Rectal smooth muscle tissue (tissue), 1 donor: ENCODE results near the gene FTMT.
"Not testable (repeated sequence)": the region's sequence is repeated elsewhere in the genome, so short reads cannot be mapped to it uniquely, and the experiment has no call there.

Experiments
- H3K27ac ChIP-seq: one replicate; pipeline ENCODE4 v1.7.0; 2013; ENCODE audit warnings: low read depth, low read length, inconsistent platforms
- H3K27me3 ChIP-seq: one replicate; pipeline ENCODE4 v1.7.0; 2013; ENCODE audit warnings: low read length; ENCODE audit not compliant: control insufficient read depth, insufficient read depth
- H3K36me3 ChIP-seq: one replicate; pipeline ENCODE4 v1.7.0; 2013; ENCODE audit warnings: low read length; ENCODE audit not compliant: control insufficient read depth, insufficient read depth
- H3K4me1 ChIP-seq: one replicate; pipeline ENCODE4 v1.7.0; 2013; ENCODE audit warnings: low read length; ENCODE audit not compliant: control insufficient read depth, insufficient read depth
- H3K4me3 ChIP-seq: one replicate; pipeline ENCODE4 v1.7.0; 2013; ENCODE audit warnings: low read length
- H3K9ac ChIP-seq: one replicate; pipeline ENCODE4 v1.7.0; 2013; ENCODE audit warnings: low read length

The FTMT gene

DNA sequence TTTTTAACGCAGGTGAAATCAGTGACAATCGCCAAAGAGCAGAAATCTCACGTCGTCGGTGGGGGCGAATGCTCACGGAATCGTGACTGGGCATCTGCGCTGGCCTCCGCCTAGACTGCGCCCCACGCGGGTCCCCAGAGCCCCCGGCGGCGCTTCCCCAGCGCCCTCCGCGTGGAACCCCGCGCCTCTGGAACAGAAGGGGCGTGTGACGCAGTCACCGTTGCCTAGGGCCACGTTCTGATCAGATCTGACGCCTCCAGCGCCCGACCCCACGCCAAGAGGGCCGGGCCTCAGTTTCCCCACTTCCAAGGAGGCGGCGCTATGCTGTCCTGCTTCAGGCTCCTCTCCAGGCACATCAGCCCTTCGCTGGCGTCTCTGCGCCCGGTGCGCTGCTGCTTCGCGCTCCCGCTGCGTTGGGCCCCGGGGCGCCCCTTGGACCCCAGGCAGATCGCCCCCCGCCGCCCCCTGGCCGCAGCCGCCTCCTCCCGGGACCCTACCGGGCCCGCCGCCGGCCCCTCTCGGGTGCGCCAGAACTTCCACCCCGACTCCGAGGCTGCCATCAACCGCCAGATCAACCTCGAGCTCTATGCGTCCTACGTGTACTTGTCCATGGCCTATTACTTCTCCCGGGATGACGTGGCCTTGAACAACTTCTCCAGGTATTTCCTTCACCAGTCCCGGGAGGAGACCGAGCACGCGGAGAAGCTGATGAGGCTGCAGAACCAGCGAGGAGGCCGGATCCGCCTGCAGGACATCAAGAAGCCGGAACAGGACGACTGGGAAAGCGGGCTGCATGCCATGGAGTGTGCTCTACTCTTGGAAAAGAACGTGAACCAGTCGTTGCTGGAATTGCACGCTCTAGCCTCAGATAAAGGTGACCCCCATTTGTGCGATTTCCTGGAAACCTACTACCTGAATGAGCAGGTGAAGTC lies at the start of gene FTMT:
TSS of gene FTMT (plus strand) at position 240 of the 932 bp plus-strand sequence. CDS start at position 322, 82 bp downstream.
- Histone ChIP-seq H3K36me3 (no peaks in the 10 kb centered on the region), H3K4me3 (no peak within 1 kb of the TSS), H3K27ac (no peak within 1 kb of the TSS), H3K9ac (no peak within 1 kb of the TSS), H3K4me1 (no peaks in the 10 kb centered on the region), H3K27me3 (no peaks in the 10 kb centered on the region)

DNA sequence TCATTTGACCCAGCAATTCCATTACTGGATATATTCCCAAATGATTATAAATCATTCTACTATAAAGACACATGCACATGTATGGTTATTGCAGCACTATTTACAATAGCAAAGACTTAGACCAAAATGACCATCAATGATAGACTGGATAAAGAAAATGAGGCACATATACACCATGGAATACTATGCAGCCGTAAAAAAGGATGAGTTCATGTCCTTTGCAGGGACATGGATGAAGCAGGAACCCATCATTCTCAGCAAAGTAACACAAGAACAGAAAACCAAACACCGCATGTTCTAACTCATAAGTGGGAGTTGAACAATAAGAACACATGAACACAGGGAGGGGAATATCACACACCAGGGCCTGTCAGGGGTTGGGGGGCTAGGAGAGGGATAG lies 46.4 kb upstream of the FTMT start:
- not testable (repeated sequence) for H3K9ac ChIP-seq, H3K27me3 ChIP-seq, H3K27ac ChIP-seq, H3K36me3 ChIP-seq, H3K4me3 ChIP-seq, H3K4me1 ChIP-seq

- Histone ChIP-seq H3K4me3 (no peak overlapping the region), H3K9ac (no peak overlapping the region), H3K27me3 (no peaks in the 10 kb centered on the region), H3K27ac (no peak overlapping the region), H3K36me3 (no peaks in the 10 kb centered on the region), H3K4me1 (no peaks in the 10 kb centered on the region)
Observed at GRCh38 chr5:121805911-121806310, 45.8 kb upstream of the FTMT start.

DNA sequence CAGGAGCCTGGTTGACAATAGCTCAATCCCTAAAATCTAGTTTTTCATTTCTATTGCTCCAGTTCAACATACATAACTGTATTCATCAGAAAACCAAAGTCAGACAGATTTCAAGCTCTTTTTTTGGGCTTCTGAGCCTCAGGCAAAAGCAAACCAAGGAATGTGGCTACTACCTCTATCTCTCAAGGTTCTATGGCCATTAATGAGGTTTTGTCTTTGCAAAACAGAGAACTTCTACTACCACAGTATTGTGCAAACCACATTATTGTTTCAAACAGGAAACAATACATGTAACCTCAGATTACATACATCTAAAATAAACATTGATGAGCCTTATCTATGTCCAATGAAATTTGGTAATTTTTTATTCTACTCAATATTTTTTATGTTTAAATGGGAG lies 35.5 kb upstream of the FTMT start:
- Histone ChIP-seq H3K27me3 (no peaks in the 10 kb centered on the region), H3K36me3 (no peaks in the 10 kb centered on the region), H3K4me1 (no peaks in the 10 kb centered on the region), H3K4me3 (no peak overlapping the region), H3K9ac (no peak overlapping the region), H3K27ac (no peak overlapping the region)

- no peak overlapping the region for H3K27ac ChIP-seq
- no peaks in the 10 kb centered on the region for H3K4me1 ChIP-seq
- no peak overlapping the region for H3K4me3 ChIP-seq
- no peaks in the 10 kb centered on the region for H3K36me3 ChIP-seq
- no peaks in the 10 kb centered on the region for H3K27me3 ChIP-seq
- H3K9ac ChIP-seq: no peak overlapping the region
Observed at GRCh38 chr5:121819682-121820261, 31.9 kb upstream of the FTMT start.

- Histone ChIP-seq H3K9ac (no peak overlapping the region), H3K36me3 (no peaks in the 10 kb centered on the region), H3K4me3 (no peak overlapping the region), H3K27ac (no peak overlapping the region), H3K27me3 (no peaks in the 10 kb centered on the region), H3K4me1 (no peaks in the 10 kb centered on the region)
Observed at GRCh38 chr5:121833617-121834016, 18.1 kb upstream of the FTMT start.

DNA sequence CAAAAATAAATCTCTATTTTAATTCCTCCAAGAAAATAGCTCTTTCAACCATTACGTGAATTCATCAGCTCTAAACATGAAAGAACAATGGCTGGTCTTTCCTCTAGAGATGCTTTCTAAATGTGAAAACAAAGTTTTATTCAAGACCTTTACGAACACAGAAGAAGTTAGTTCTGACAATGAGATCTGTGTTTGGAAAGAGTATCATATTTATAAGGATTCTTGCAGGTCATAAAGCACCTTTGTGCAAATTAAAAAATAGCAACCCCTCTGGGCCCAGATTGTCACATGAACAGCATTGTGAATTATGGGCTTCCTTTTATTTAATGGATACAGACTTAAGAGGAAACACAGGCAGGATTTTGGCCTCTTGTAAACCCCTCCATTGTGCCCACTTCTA lies 17.7 kb upstream of the FTMT start:
- Histone ChIP-seq H3K4me1 (no peaks in the 10 kb centered on the region), H3K27ac (no peak overlapping the region), H3K27me3 (no peaks in the 10 kb centered on the region), H3K36me3 (no peaks in the 10 kb centered on the region), H3K9ac (no peak overlapping the region), H3K4me3 (no peak overlapping the region)

DNA sequence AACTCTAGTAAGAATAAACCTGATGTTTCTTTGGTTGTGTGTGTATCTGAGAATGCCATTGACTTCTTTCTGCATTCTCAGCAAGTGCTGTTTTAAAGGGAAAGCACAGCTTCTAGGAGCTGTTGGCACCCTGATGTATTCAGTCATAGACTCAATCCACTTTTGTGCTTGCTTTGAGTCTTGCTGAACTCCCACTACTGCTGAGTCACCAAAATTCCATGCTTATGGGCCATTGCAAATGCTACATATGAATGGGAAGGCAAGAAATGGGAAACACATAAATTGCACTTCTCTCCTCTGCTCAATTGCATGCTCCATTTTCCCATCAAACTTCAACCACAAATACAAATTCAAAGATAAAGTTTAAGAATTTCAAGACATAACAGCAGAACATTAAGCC lies 9.8 kb upstream of the FTMT start:
- Histone ChIP-seq H3K4me1 (no peaks in the 10 kb centered on the region), H3K27ac (no peak overlapping the region), H3K36me3 (no peaks in the 10 kb centered on the region), H3K9ac (no peak overlapping the region), H3K27me3 (no peaks in the 10 kb centered on the region), H3K4me3 (no peak overlapping the region)

DNA sequence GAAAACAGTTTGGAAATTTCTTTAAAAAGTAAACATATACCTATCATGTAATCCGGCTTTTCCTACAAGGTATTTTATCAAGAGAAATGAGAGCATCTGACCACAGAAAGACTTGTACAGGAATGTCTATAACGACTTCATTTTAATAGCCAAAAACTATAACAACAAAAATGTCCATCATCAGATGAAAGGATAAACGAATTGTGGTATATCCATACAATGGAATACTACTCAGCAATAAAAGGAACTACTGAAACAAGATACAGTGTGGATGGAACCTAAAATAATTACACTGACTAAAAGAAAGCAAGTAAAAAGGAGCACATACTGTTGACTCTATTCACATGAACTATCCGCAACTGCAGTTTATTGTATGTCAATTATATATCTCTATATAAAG lies 1.4 kb upstream of the FTMT start:
- no peak overlapping the region for H3K27ac ChIP-seq
- H3K36me3 ChIP-seq: no peaks in the 10 kb centered on the region
- H3K4me3 ChIP-seq: no peak overlapping the region
- H3K4me1 ChIP-seq: no peaks in the 10 kb centered on the region
- H3K9ac ChIP-seq: no peak overlapping the region
- H3K27me3 ChIP-seq: no peaks in the 10 kb centered on the region

GRCh38 chr5:121853850-121854249 lies 2.2 kb downstream of the FTMT start:
- no peaks in the 10 kb centered on the region for H3K4me1 ChIP-seq
- H3K9ac ChIP-seq: no peak overlapping the region
- no peaks in the 10 kb centered on the region for H3K27me3 ChIP-seq
- no peaks in the 10 kb centered on the region for H3K36me3 ChIP-seq
- H3K4me3 ChIP-seq: no peak overlapping the region
- no peak overlapping the region for H3K27ac ChIP-seq

DNA sequence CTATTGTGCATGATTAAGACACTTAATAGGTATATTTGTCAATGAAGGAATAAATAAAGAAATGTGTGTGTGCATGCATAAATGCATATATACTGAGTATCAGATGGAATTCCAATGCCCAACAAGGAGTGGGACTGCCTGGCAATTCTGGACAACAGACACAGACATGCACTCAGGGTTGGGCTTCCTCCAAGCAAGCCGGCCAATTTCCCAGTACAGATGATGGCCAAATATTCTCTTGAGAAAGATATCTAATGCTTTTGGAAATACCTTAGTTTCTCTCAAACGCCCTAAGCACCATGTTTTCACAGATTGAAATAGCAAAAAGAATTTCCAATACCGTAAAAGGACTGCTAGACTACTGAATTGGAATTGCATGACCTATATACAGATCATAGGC lies 11.1 kb downstream of the FTMT start:
- H3K36me3 ChIP-seq: no peaks in the 10 kb centered on the region
- H3K27me3 ChIP-seq: no peaks in the 10 kb centered on the region
- no peak overlapping the region for H3K4me3 ChIP-seq
- no peak overlapping the region for H3K27ac ChIP-seq
- no peaks in the 10 kb centered on the region for H3K4me1 ChIP-seq
- no peak overlapping the region for H3K9ac ChIP-seq

GRCh38 chr5:121863753-121864285 lies 12.1 kb downstream of the FTMT start:
- no peaks in the 10 kb centered on the region for H3K36me3 ChIP-seq
- H3K27me3 ChIP-seq: no peaks in the 10 kb centered on the region
- H3K4me1 ChIP-seq: no peaks in the 10 kb centered on the region
- no peak overlapping the region for H3K27ac ChIP-seq
- no peak overlapping the region for H3K4me3 ChIP-seq
- H3K9ac ChIP-seq: no peak overlapping the region
